SK-N-MC (cell line): ENCODE measurements around the gene SLC19A3.

ENCODE experiments used
- EZH2 ChIP-seq: fragments of 200-600 bp; sonication (generic); IDR thresholded peaks from one replicate; pipeline ENCODE4 v1.6.1; 2017; ENCODE audit warnings: antibody characterized with exemption
- POLR2AphosphoS5 ChIP-seq: IDR thresholded peaks from 2 replicates; pipeline ENCODE4 v1.6.1; 2012; ENCODE audit warnings: mild to moderate bottlenecking, low read depth, low read length, borderline replicate concordance

GRCh38 chr2:227710986-227711385 is 6.8 kb downstream of the SLC19A3 start:
- TF ChIP-seq EZH2 (no peak), POLR2AphosphoS5 (no peak)
